GM23338 (cell line): ENCODE results near the gene RDH5. TPM values are rescaled to one million over a fixed set of nuclear protein-coding genes. Genes with fewer than 3 reads are reported as not detected.

Source experiments
- ATAC-seq: fragments of 200-7000 bp; cut with Tn5 transposase; 3 replicates; pipeline ENCODE4 v1.9.1; 2020
- DNase-seq: peaks from one replicate; pipeline ENCODE4 v3.0.0-alpha.2; 2015; ENCODE audit warnings: low spot score
- H2AFZ ChIP-seq: fragments of 200-600 bp; sonication (generic); 2 replicates; pipeline ENCODE4 v1.8.0; 2016; ENCODE audit warnings: antibody characterized with exemption, mild to moderate bottlenecking, moderate library complexity
- H3F3A ChIP-seq: fragments of 200-600 bp; sonication (generic); replicated peaks from 2 replicates; pipeline ENCODE4 v1.8.0; 2017; ENCODE audit warnings: antibody characterized with exemption, mixed run types, low read depth
- H3K27ac ChIP-seq: fragments of 200-600 bp; sonication (generic); 2 replicates; pipeline ENCODE4 v1.6.1; 2016; ENCODE audit warnings: low read depth
- H3K27me3 ChIP-seq: fragments of 200-600 bp; sonication (generic); 2 replicates; pipeline ENCODE4 v1.8.0; 2016; ENCODE audit warnings: mild to moderate bottlenecking, mixed run types, moderate library complexity; ENCODE audit not compliant: insufficient read depth
- H3K36me3 ChIP-seq: fragments of 200-600 bp; sonication (generic); 2 replicates; pipeline ENCODE4 v1.8.0; 2016; ENCODE audit warnings: mild to moderate bottlenecking; ENCODE audit not compliant: insufficient read depth
- H3K4me1 ChIP-seq: fragments of 200-600 bp; sonication (generic); 2 replicates; pipeline ENCODE4 v1.8.0; 2016; ENCODE audit warnings: mild to moderate bottlenecking, moderate library complexity; ENCODE audit not compliant: insufficient read depth
- H3K4me2 ChIP-seq: fragments of 200-600 bp; sonication (generic); 2 replicates; pipeline ENCODE4 v1.7.1; 2017; ENCODE audit warnings: mixed run types
- H3K4me3 ChIP-seq: fragments of 200-600 bp; sonication (generic); 2 replicates; pipeline ENCODE4 v1.6.1; 2016; ENCODE audit warnings: mixed run types
- H3K79me2 ChIP-seq: fragments of 200-600 bp; sonication (generic); replicated peaks from 2 replicates; pipeline ENCODE4 v1.8.0; 2017; ENCODE audit warnings: mild to moderate bottlenecking; ENCODE audit not compliant: insufficient read depth
- H3K9me2 ChIP-seq: fragments of 200-600 bp; sonication (generic); 2 replicates; pipeline ENCODE4 v1.8.0; 2017; ENCODE audit not compliant: insufficient read depth
- H4K20me1 ChIP-seq: fragments of 200-600 bp; sonication (generic); replicated peaks from 2 replicates; pipeline ENCODE4 v1.8.0; 2017; ENCODE audit warnings: mild to moderate bottlenecking; ENCODE audit not compliant: insufficient read depth
- H3K27ac Mint-ChIP-seq: 2 replicates; pipeline ENCODE4 v1.8.0; 2020; ENCODE audit warnings: inconsistent platforms, mild to moderate bottlenecking, moderate library complexity, mixed read lengths
- H3K27me3 Mint-ChIP-seq: 3 replicates; pipeline ENCODE4 v1.8.0; 2022; ENCODE audit warnings: low read depth, mild to moderate bottlenecking, moderate library complexity, mixed read lengths, inconsistent platforms; ENCODE audit not compliant: insufficient read depth, poor library complexity
- H3K36me3 Mint-ChIP-seq: 3 replicates; pipeline ENCODE4 v1.8.0; 2021; ENCODE audit warnings: low read depth, mild to moderate bottlenecking, inconsistent platforms, moderate library complexity, mixed read lengths
- H3K4me1 Mint-ChIP-seq: 3 replicates; pipeline ENCODE4 v1.8.0; 2020; ENCODE audit warnings: mild to moderate bottlenecking, inconsistent platforms, mixed read lengths
- H3K4me3 Mint-ChIP-seq: 3 replicates; pipeline ENCODE4 v1.8.0; 2021; ENCODE audit warnings: moderate library complexity, mild to moderate bottlenecking, inconsistent platforms, mixed read lengths
- H3K9me3 Mint-ChIP-seq: 3 replicates; pipeline ENCODE4 v1.8.0; 2020; ENCODE audit warnings: moderate library complexity, mild to moderate bottlenecking, inconsistent platforms, mixed read lengths
- STAT1 ChIP-seq: IDR thresholded peaks from one replicate; pipeline ENCODE4 v1.6.1; 2016; ENCODE audit warnings: antibody characterized with exemption; ENCODE audit not compliant: unreplicated experiment
- polyA plus RNA-seq: library from polyadenylated mRNA; unstranded; fragments of >200 nt; fragmentation: Nextera tagmentation; extraction: Ambion mirVana; gene quantifications from 2 replicates; pipeline ENCODE4 v1.2.1, GENCODE V29; 2016
- total RNA-seq: library from RNA; depleted of rRNA; stranded (reverse); fragments of >200 nt; shearing (Covaris generic); gene quantifications from 2 replicates; pipeline ENCODE4 v1.2.3, GENCODE V29; 2014
- TF ChIP-seq, protein P1 (sequence below), 2 experiments: fragments of 200-600 bp in 1 of 2; sonication (generic) in 1 of 2; conservative IDR thresholded peaks; 2 replicates each; pipeline versions ENCODE4 v1.5.1 to v1.6.1; 2016 to 2017; ENCODE audit warnings: antibody characterized with exemption in 2 of 2, low read depth in 2 of 2, mild to moderate bottlenecking in 2 of 2, moderate library complexity in 1 of 2
- TF ChIP-seq, protein P2 (sequence below): fragments of 250-450 bp; sonication (Bioruptor Pico); IDR thresholded peaks from 2 replicates; pipeline ENCODE4 v1.5.0; 2020; ENCODE audit warnings: mild to moderate bottlenecking, moderate library complexity

Gene RDH5
- total and polyA plus RNA-seq, 2 experiments from 2014 or later, result 3.9 to 7.5 TPM

DNA sequence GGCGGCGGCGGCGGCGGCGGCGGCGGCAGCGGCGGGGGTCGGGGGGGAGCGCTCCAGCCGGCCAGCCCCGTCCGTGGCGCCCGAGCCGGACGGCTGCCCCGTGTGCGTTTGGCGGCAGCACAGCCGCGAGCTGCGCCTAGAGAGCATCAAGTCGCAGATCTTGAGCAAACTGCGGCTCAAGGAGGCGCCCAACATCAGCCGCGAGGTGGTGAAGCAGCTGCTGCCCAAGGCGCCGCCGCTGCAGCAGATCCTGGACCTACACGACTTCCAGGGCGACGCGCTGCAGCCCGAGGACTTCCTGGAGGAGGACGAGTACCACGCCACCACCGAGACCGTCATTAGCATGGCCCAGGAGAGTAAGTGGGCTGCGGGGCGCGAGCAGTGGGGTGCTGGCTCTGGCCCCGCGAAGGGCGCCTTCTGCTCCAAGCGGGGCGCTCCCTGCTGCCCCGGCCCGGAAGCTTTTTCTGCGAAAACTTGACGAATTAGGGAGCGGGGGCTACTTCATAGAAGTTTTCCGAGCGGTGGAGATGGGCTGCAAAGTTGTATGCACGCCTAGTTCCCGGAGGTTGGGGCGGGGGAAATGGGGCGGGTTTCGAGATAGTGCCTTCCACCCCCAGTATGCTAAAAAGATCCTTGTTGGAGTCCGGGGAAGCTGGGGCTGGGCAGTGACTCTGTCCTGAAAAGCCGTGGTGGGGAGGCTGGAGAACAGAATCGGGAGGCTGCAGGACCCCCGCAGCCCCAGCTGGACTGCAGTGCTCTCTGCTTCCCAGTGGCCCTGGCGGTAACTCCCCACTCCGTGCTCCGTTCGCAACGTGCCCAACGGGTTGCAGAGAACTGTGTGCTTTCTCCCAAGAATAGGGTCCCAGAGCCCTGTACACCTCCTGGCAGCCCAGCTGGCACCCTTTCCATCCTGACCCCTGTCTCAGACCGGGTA, 23.5 kb downstream of the RDH5 start:
- H3K36me3 ChIP-seq, result peaks cover 3% of the 10 kb centered on the region; the same call in 1 of the 2 replicates
- peaks cover 34% of the 10 kb centered on the region for H3K4me1 ChIP-seq
- peaks cover 44% of the 10 kb centered on the region for H3K79me2 ChIP-seq
- TF ChIP-seq, protein P1, sequence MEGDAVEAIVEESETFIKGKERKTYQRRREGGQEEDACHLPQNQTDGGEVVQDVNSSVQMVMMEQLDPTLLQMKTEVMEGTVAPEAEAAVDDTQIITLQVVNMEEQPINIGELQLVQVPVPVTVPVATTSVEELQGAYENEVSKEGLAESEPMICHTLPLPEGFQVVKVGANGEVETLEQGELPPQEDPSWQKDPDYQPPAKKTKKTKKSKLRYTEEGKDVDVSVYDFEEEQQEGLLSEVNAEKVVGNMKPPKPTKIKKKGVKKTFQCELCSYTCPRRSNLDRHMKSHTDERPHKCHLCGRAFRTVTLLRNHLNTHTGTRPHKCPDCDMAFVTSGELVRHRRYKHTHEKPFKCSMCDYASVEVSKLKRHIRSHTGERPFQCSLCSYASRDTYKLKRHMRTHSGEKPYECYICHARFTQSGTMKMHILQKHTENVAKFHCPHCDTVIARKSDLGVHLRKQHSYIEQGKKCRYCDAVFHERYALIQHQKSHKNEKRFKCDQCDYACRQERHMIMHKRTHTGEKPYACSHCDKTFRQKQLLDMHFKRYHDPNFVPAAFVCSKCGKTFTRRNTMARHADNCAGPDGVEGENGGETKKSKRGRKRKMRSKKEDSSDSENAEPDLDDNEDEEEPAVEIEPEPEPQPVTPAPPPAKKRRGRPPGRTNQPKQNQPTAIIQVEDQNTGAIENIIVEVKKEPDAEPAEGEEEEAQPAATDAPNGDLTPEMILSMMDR (conservative IDR thresholded peaks at IDR 0.05; ENCODE audit: low read depth in 2 of 2), result peak in 1 of 2 experiments; percentile 27; a peak in 2 of 4 replicates
- TF ChIP-seq STAT1, result no peak
- TF ChIP-seq, protein P2, sequence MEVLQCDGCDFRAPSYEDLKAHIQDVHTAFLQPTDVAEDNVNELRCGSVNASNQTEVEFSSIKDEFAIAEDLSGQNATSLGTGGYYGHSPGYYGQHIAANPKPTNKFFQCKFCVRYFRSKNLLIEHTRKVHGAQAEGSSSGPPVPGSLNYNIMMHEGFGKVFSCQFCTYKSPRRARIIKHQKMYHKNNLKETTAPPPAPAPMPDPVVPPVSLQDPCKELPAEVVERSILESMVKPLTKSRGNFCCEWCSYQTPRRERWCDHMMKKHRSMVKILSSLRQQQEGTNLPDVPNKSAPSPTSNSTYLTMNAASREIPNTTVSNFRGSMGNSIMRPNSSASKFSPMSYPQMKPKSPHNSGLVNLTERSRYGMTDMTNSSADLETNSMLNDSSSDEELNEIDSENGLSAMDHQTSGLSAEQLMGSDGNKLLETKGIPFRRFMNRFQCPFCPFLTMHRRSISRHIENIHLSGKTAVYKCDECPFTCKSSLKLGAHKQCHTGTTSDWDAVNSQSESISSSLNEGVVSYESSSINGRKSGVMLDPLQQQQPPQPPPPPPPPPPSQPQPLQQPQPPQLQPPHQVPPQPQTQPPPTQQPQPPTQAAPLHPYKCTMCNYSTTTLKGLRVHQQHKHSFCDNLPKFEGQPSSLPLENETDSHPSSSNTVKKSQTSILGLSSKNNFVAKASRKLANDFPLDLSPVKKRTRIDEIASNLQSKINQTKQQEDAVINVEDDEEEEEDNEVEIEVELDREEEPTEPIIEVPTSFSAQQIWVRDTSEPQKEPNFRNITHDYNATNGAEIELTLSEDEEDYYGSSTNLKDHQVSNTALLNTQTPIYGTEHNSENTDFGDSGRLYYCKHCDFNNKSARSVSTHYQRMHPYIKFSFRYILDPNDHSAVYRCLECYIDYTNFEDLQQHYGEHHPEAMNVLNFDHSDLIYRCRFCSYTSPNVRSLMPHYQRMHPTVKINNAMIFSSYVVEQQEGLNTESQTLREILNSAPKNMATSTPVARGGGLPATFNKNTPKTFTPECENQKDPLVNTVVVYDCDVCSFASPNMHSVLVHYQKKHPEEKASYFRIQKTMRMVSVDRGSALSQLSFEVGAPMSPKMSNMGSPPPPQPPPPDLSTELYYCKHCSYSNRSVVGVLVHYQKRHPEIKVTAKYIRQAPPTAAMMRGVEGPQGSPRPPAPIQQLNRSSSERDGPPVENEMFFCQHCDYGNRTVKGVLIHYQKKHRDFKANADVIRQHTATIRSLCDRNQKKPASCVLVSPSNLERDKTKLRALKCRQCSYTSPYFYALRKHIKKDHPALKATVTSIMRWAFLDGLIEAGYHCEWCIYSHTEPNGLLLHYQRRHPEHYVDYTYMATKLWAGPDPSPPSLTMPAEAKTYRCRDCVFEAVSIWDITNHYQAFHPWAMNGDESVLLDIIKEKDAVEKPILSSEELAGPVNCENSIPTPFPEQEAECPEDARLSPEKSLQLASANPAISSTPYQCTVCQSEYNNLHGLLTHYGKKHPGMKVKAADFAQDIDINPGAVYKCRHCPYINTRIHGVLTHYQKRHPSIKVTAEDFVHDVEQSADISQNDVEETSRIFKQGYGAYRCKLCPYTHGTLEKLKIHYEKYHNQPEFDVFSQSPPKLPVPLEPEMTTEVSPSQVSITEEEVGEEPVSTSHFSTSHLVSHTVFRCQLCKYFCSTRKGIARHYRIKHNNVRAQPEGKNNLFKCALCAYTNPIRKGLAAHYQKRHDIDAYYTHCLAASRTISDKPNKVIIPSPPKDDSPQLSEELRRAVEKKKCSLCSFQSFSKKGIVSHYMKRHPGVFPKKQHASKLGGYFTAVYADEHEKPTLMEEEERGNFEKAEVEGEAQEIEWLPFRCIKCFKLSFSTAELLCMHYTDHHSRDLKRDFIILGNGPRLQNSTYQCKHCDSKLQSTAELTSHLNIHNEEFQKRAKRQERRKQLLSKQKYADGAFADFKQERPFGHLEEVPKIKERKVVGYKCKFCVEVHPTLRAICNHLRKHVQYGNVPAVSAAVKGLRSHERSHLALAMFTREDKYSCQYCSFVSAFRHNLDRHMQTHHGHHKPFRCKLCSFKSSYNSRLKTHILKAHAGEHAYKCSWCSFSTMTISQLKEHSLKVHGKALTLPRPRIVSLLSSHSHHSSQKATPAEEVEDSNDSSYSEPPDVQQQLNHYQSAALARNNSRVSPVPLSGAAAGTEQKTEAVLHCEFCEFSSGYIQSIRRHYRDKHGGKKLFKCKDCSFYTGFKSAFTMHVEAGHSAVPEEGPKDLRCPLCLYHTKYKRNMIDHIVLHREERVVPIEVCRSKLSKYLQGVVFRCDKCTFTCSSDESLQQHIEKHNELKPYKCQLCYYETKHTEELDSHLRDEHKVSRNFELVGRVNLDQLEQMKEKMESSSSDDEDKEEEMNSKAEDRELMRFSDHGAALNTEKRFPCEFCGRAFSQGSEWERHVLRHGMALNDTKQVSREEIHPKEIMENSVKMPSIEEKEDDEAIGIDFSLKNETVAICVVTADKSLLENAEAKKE (CRISPR knock-in tag), result no peak
- Mint-ChIP-seq H3K36me3 (peaks cover 20% of the 10 kb centered on the region), H3K9me3 (no peaks in the 10 kb centered on the region; the same call in 2 of the 3 replicates), H3K27ac (peak overlapping the region; percentile 76), H3K4me3 (peak overlapping the region; percentile 94), H3K27me3 (peaks cover 10% of the 10 kb centered on the region), H3K4me1 (peaks cover 48% of the 10 kb centered on the region)
- peak; percentile 78 for DNase-seq
- H3K27me3 ChIP-seq, result no peaks in the 10 kb centered on the region
- peak overlapping the region; percentile 95 for H3K4me3 ChIP-seq
- H4K20me1 ChIP-seq, result peaks cover 14% of the 10 kb centered on the region; the same call in 1 of the 2 replicates
- peak; percentile 0; the same call in 2 of the 3 replicates for ATAC-seq
- H3K4me2 ChIP-seq, result peak overlapping the region; percentile 85
- 0 out of 2 replicates have a peak, but pooled peaks cover 4% of the 10 kb centered on the region for H3K9me2 ChIP-seq
- peaks cover 21% of the 10 kb centered on the region for H3F3A ChIP-seq
- 0 out of 2 replicates have a peak overlapping the region, but pooled peaks have one; percentile 32 for H3K27ac ChIP-seq
- no peak overlapping the region for H2AFZ ChIP-seq
